Kidney (tissue), 14 donors: ENCODE measurements around the gene CRHR1. TPM values are rescaled to one million over a fixed set of nuclear protein-coding genes. Genes with fewer than 3 reads are reported as not detected.

Experiments used
- DNase-seq, 5 donors: peaks; one replicate each; pipeline ENCODE4 v3.0.0-alpha.2; 2013 to 2020
- FAIRE-seq: peaks from 2 replicates; lab custom pipeline; 2012; peaks lifted over from hg19 to GRCh38; lab: Jason Lieb, UNC
- H3K27ac ChIP-seq, 2 donors: one replicate each; pipeline ENCODE4 v1.7.0; 2013; ENCODE audit warnings: low read depth in 2 of 2, low read length in 2 of 2, inconsistent platforms in 1 of 2
- H3K27me3 ChIP-seq: one replicate; pipeline ENCODE4 v1.7.1; 2013; ENCODE audit warnings: low read length, inconsistent platforms; ENCODE audit not compliant: control insufficient read depth, insufficient read depth
- H3K36me3 ChIP-seq, 3 donors: one replicate each; pipeline versions ENCODE4 v1.7.0 to v1.7.1; 2013; ENCODE audit warnings: low read length in 3 of 3, control low read depth in 1 of 3, inconsistent platforms in 1 of 3; ENCODE audit not compliant: insufficient read depth in 3 of 3, control insufficient read depth in 2 of 3
- H3K4me1 ChIP-seq, 3 donors: one replicate each; pipeline versions ENCODE4 v1.7.0 to v1.7.1; 2013; ENCODE audit warnings: low read length in 3 of 3, inconsistent platforms in 1 of 3, low read depth in 1 of 3; ENCODE audit not compliant: control insufficient read depth in 2 of 3, insufficient read depth in 2 of 3
- H3K4me3 ChIP-seq, 3 donors: one replicate each; pipeline versions ENCODE4 v1.7.0 to v1.8.1; 2013; ENCODE audit warnings: low read length in 3 of 3, control low read depth in 1 of 3, inconsistent platforms in 1 of 3
- H3K9ac ChIP-seq, 3 donors: one replicate each; pipeline versions ENCODE4 v1.7.0 to v1.7.1; 2013; ENCODE audit warnings: low read length in 3 of 3, control low read depth in 1 of 3, inconsistent platforms in 1 of 3
- H3K9me3 ChIP-seq, 3 donors: one replicate each; pipeline versions ENCODE4 v1.7.0 to v1.7.1; 2013; ENCODE audit warnings: low read length in 3 of 3, control low read depth in 1 of 3, inconsistent platforms in 1 of 3; ENCODE audit not compliant: control insufficient read depth in 2 of 3, insufficient read depth in 1 of 3
- CTCF ChIP-seq: IDR thresholded peaks from 3 replicates; pipeline ENCODE4 v1.5.1; 2012; ENCODE audit warnings: mild to moderate bottlenecking, moderate library complexity, borderline replicate concordance; ENCODE audit not compliant: insufficient read depth; ENCODE audit errors: extremely low read depth
- intact Hi-C: fragments of 100-400 bp; cut with DNase I; formaldehyde crosslinking; loops from one replicate; pipeline ENCODE4 v1.11.1; 2022
- polyA plus RNA-seq: library from polyadenylated mRNA; stranded (reverse); fragments of 350-450 nt; fragmentation: Illumina TruSeq; extraction: RNeasy Lipid Tissue Mini Kit (QIAGEN cat#74804); gene quantifications from one replicate; pipeline ENCODE4 v1.2.3, GENCODE V29; 2014; ENCODE audit warnings: low read depth, low replicate concordance; ENCODE audit not compliant: insufficient read depth
- total RNA-seq: library from RNA; stranded (reverse); fragmentation: NEBNext Ultra II Directional; extraction: Animal tissue kit (Norgen Biotek cat#: 25700); gene quantifications from one replicate; pipeline ENCODE4 v1.2.1, GENCODE V29; 2021
- donor health status: control.
- donor health status: control.
- donor health status: control.
- donor health status: control.
- donor health status: control.
- donor health status: DM: yes; HTN: yes; CAD: no.
- donor health status: Normal renal cell carcinoma (clear cell type).

Gene CRHR1
- total and polyA plus RNA-seq, 2 donors from 2014 or later, result not detected

GRCh38 chr17:45794840-45795239 lies 10.7 kb downstream of the CRHR1 start:
- no peaks in the 10 kb centered on the region for H3K27me3 ChIP-seq
- DNase-seq (no peak), FAIRE-seq (no peak)
- no peak overlapping the region for H3K4me3 ChIP-seq
- no peak overlapping the region for H3K9ac ChIP-seq
- H3K9me3 ChIP-seq, result no peaks in the 10 kb centered on the region
- intact Hi-C loops, result no loop called here
- no peaks in the 10 kb centered on the region for H3K36me3 ChIP-seq
- no peak overlapping the region for H3K27ac ChIP-seq
- no peaks in the 10 kb centered on the region for H3K4me1 ChIP-seq
- no peak for TF ChIP-seq CTCF

- no peak for TF ChIP-seq CTCF
- no peak for FAIRE-seq
- no peaks in the 10 kb centered on the region for H3K27me3 ChIP-seq
Observed at GRCh38 chr17:45800816-45801215, 16.7 kb downstream of the CRHR1 start.

GRCh38 chr17:45801421-45801820 lies 17.3 kb downstream of the CRHR1 start:
- no peak for TF ChIP-seq CTCF
- no peaks in the 10 kb centered on the region for H3K36me3 ChIP-seq
- no peak overlapping the region for H3K9ac ChIP-seq
- H3K4me3 ChIP-seq, result no peak overlapping the region
- no peaks in the 10 kb centered on the region for H3K4me1 ChIP-seq
- H3K9me3 ChIP-seq, result no peaks in the 10 kb centered on the region
- H3K27ac ChIP-seq, result no peak overlapping the region
- FAIRE-seq (no peak), DNase-seq (no peak)
- intact Hi-C loops, result no loop called here
- H3K27me3 ChIP-seq, result no peaks in the 10 kb centered on the region

More at GRCh38 chr17:45800816-45801215, 16.7 kb downstream of the CRHR1 start:
- Histone ChIP-seq H3K27ac (no peak overlapping the region), H3K4me1 (no peaks in the 10 kb centered on the region), H3K9ac (no peak overlapping the region), H3K9me3 (no peaks in the 10 kb centered on the region), H3K4me3 (no peak overlapping the region), H3K36me3 (no peaks in the 10 kb centered on the region)
- DNase-seq, result no peak
- intact Hi-C loops, result no loop called here

GRCh38 chr17:45808845-45809244 lies 24.7 kb downstream of the CRHR1 start:
- no peak for TF ChIP-seq CTCF
- no peaks in the 10 kb centered on the region for H3K27me3 ChIP-seq
- H3K4me3 ChIP-seq, result no peak overlapping the region
- no peaks in the 10 kb centered on the region for H3K36me3 ChIP-seq
- DNase-seq (no peak), FAIRE-seq (no peak)
- no peak overlapping the region for H3K9ac ChIP-seq
- no peak overlapping the region for H3K27ac ChIP-seq
- no peaks in the 10 kb centered on the region for H3K9me3 ChIP-seq
- intact Hi-C loops, result no loop called here
- no peaks in the 10 kb centered on the region for H3K4me1 ChIP-seq
